ENCODE data around the gene GNPTG.

Gene GNPTG

DNA sequence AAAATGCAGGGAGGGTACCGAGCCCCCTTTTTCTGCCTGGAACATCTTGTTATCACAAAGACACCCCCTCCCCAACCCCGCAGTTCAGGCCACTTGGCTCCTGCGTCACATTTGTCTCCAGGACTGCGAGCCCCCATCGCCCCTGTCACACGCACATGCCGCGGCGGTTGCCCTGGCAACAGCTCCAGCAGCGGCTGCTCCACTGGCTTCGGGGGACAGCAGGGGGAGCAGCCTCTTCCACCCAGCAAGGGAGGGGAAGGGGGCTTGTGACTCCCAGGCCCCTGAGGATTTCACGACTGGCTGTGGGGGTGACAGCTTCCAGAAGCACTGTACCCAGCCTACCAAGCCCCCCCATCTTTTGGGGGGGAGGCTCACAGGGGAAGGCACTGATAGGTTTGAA, 15.7 kb upstream of the GNPTG start:
- Mint-ChIP-seq H3K27me3 (peaks cover 22% of the 10 kb centered on the region), H3K4me3 (no peak overlapping the region), H3K9me3 (no peaks in the 10 kb centered on the region), H3K36me3 (ENCODE audit: low read depth) (no peaks in the 10 kb centered on the region), H3K4me1 (ENCODE audit: low read depth) (peaks cover 14% of the 10 kb centered on the region), H3K27ac (no peak overlapping the region)

DNA sequence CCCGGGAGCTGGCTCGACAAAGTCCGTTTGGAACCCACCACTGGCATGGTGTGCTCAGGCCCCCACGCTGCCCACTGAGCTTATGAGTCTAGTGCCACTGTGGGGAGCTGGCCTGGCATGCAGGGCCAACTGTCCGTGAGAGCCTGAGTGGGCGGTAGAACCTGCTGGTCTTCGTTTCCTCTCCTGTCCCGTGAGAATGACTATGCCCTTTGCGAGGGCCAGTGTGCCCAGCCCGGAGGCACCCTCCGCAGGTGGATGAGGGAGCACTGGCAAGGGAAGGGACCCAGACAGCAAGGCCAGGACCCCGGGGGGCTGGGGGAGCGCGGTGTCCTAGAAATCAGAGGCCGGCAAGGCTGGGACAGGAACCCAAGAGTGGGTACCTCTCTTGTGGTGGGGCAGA, 15.1 kb upstream of the GNPTG start:
- Mint-ChIP-seq H3K4me3 (no peak overlapping the region), H3K27ac (no peak overlapping the region), H3K9me3 (no peaks in the 10 kb centered on the region), H3K36me3 (ENCODE audit: low read depth) (no peaks in the 10 kb centered on the region), H3K4me1 (ENCODE audit: low read depth) (peaks cover 10% of the 10 kb centered on the region), H3K27me3 (peaks cover 18% of the 10 kb centered on the region)

DNA sequence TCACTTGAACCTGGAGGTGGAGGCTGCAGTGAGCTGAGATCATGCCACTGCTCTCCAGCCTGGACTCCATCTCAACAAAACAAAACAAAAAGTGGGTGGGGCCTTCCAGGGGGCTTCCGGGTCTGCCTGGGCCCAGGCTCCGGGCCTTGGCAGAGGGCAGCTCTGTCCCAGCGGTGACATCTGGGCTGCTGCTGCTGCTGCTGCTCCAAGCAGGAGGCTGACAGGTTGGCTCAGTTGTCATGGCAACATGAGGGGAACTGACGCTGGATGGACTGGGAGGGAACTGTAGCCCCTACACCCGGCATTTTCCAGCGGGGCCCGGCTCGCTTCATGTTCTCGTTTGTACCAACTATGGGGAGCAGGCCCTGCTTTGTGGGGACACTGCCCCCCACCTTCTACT, 14.2 kb upstream of the GNPTG start:
- peaks cover 12% of the 10 kb centered on the region for H3K27me3 Mint-ChIP-seq
- H3K36me3 Mint-ChIP-seq (ENCODE audit: low read depth): no peaks in the 10 kb centered on the region
- H3K4me1 Mint-ChIP-seq (ENCODE audit: low read depth): peaks cover 12% of the 10 kb centered on the region
- no peak overlapping the region for H3K27ac Mint-ChIP-seq
- no peaks in the 10 kb centered on the region for H3K9me3 Mint-ChIP-seq
- no peak overlapping the region for H3K4me3 Mint-ChIP-seq

DNA sequence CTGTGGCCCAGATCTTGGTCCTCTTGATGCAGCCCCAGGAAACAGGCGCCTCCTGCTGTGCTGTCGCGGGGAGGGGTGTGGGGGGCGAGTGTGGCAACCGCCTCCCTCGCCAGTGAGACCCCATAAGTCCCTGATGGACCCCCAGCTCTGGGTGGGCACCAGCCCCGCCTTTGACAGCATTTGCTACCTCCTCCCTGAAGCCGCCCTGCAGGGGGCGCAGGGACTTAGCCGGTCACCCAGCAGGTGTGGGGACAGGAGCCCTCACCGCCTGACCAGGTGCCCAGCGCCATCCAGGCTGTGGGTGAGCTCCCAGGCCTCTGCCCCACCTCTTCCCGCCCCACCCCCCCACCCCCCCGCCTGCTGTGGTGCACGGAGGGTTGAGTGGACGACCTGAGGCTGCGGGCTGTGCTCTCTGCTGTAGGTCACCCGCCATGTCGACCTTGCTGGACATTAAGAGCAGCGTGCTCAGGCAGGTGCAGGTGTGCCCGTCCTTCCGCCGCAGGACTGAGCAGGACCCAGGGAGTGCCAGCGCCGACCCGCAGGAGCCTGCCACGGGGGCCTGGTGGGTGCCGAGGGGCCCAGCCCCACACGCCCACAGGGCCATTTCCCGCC, 13.5 kb upstream of the GNPTG start:
- Mint-ChIP-seq H3K4me3 (no peak overlapping the region), H3K27me3 (peaks cover 8% of the 10 kb centered on the region), H3K4me1 (ENCODE audit: low read depth) (peaks cover 16% of the 10 kb centered on the region), H3K36me3 (ENCODE audit: low read depth) (no peaks in the 10 kb centered on the region), H3K27ac (no peak overlapping the region), H3K9me3 (no peaks in the 10 kb centered on the region)

DNA sequence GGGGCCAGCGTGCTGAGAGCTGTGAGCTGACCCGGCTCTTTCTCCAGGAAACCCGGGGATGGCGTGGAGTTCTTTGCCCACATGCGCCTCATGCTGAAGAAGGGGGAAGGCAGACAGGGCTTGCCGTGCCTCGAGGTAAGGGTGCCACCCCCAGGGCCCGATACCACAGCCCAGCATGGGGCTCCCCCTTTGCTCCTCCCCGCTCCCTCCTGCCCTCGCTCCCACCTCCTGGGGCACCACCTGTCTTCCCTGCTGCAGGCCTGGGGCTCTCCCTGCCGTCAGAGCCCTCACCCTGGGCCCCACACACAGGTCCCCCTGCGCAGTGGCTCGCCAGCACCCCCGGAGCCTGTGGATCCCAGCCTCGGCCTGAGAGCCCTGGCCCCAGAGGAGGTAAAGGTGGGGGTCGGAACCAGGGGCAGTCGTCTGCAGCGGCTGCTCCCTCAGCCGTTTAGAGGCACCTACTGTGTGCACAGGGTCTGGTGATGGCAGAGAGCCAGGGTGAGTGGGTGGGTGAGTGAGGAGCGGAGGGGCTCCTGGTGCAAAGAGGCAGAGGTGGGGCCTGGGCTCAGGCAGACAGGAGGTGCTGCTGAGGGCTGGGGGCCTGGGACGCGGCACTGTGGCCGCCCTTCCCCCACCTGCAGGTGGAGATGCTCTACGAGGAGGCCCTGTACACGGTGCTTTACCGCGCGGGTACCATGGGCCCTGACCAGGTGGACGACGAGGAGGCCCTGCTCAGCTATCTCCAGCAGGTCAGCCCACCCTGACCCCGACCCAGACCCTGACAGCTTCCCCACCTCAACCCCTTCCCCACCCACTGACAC, 12.7 kb upstream of the GNPTG start:
- H3K9me3 Mint-ChIP-seq: no peaks in the 10 kb centered on the region
- H3K4me1 Mint-ChIP-seq (ENCODE audit: low read depth): peaks cover 22% of the 10 kb centered on the region
- H3K27me3 Mint-ChIP-seq: peaks cover 8% of the 10 kb centered on the region
- H3K27ac Mint-ChIP-seq: no peak overlapping the region
- H3K36me3 Mint-ChIP-seq (ENCODE audit: low read depth): no peaks in the 10 kb centered on the region
- H3K4me3 Mint-ChIP-seq: no peak overlapping the region

DNA sequence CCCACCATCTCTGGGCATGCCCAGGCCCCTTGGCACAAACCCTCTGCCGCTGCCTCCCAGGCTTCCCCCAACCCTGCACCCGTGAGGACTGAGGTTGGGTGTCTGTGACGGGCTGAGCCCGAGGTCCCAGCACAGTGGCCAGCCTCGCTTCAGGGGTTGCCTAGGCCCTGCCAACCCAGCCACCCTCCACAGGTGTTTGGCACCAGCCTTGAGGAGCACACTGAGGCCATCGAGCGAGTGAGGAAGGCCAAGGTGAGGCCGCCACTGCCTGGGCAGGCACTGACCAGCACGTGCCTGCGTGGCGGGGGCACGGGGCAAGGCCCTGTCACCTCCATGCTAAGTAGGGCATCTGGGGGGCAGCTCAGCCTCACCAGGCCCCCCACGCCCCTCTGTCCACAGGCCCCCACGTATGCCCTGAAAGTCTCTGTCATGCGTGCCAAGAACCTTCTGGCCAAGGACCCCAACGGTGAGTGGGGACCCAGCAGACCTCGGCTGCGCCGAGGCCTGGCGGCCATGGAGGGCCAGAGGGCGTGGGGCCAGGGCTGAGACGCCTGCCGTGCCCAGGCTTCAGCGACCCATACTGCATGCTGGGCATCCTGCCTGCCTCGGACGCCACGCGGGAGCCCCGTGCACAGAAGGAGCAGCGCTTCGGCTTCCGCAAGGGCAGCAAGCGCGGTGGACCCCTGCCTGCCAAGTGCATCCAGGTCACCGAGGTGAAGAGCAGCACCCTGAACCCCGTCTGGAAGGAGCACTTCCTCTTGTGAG, 10.8 kb upstream of the GNPTG start:
- no peak overlapping the region for H3K4me3 Mint-ChIP-seq
- H3K9me3 Mint-ChIP-seq: no peaks in the 10 kb centered on the region
- no peak overlapping the region for H3K27ac Mint-ChIP-seq
- no peaks in the 10 kb centered on the region for H3K36me3 Mint-ChIP-seq (ENCODE audit: low read depth)
- H3K4me1 Mint-ChIP-seq (ENCODE audit: low read depth): peaks cover 25% of the 10 kb centered on the region
- no peaks in the 10 kb centered on the region for H3K27me3 Mint-ChIP-seq

DNA sequence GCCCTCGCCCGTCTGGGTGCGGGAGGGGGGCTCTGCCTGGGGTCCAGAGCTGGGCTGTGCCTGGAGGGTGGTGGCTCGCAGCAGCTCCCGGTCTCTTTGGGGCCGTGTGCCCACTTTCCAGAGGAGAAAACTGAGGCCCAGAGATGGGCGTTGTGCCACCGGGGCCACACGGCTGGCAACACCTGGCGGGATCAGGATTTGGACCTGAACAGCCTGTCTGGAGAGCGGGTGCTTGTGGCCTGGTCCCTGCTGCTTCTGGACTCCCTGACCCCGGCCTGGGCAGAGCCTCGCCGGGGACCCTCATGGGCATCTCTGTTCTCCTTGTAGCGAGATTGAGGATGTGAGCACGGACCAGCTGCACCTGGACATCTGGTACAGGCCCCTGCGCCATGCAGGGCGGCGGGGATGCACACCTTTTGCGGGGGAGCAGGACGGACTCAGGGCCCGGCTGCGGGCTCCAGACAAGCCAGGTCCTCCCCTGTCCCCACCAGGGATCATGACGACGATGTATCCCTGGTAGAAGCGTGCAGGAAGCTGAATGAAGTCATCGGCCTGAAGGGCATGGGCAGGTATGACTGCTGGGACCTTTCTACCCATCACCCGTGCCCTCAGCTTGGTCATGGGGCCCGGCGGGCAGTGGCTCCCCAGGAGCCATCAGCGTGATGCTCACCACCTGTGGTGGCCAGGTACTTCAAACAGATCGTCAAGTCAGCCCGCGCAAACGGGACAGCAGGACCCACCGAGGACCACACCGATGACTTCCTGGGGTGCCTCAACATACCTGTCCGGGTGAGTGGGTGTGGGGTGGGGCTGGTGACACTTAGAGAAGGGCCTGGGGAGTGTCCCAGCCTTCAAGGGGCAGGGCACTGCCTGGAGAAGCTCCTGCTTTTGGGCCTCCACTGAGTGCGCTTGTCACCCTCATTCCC, 10.0 kb upstream of the GNPTG start:
- Mint-ChIP-seq H3K4me1 (ENCODE audit: low read depth) (peaks cover 25% of the 10 kb centered on the region), H3K9me3 (no peaks in the 10 kb centered on the region), H3K36me3 (ENCODE audit: low read depth) (no peaks in the 10 kb centered on the region), H3K27ac (no peak overlapping the region), H3K27me3 (no peaks in the 10 kb centered on the region), H3K4me3 (no peak overlapping the region)

DNA sequence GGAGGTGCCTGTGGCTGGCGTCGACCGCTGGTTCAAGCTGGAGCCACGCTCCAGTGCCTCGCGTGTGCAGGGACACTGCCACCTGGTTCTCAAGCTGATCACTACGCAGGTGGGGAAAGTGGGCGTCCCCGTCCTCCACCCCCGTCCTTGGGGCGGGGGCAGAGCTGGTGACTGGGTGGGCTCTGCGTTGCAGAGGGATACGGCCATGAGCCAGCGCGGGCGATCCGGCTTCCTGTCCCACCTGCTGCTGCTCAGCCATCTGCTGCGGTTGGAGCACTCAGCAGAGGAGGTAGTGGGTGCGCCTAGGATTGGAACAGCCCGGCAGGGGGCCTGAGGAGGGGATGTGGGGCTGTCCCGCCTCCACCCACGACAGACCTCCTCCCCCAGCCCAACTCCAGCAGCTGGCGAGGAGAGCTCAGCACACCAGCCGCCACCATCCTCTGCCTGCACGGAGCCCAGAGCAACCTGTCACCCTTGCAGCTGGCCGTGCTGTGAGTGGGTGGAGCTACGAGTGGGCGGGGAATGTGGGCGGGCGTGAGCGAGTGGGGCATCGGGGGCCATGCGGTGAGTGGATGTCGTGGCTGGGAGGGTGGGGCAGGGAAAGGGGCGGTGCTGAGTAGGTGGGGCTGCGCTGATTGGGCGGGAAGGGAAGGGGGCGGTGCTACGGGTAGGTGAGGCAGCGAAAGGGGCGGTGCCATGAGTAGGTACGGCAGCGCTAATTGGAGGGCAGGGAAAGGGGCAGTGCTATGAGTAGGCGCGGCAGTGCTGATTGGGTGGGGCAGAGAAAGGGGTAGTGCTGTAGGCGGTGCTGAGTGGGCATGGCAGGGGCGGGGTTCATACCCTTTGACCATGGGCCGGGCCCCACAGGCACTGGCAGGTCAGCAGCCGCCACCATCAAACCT, 9.0 kb upstream of the GNPTG start:
- Mint-ChIP-seq H3K4me3 (peak overlapping the region; percentile 37), H3K4me1 (ENCODE audit: low read depth) (peaks cover 25% of the 10 kb centered on the region), H3K27me3 (no peaks in the 10 kb centered on the region), H3K27ac (peak overlapping the region; percentile 71), H3K9me3 (no peaks in the 10 kb centered on the region), H3K36me3 (ENCODE audit: low read depth) (no peaks in the 10 kb centered on the region)

DNA sequence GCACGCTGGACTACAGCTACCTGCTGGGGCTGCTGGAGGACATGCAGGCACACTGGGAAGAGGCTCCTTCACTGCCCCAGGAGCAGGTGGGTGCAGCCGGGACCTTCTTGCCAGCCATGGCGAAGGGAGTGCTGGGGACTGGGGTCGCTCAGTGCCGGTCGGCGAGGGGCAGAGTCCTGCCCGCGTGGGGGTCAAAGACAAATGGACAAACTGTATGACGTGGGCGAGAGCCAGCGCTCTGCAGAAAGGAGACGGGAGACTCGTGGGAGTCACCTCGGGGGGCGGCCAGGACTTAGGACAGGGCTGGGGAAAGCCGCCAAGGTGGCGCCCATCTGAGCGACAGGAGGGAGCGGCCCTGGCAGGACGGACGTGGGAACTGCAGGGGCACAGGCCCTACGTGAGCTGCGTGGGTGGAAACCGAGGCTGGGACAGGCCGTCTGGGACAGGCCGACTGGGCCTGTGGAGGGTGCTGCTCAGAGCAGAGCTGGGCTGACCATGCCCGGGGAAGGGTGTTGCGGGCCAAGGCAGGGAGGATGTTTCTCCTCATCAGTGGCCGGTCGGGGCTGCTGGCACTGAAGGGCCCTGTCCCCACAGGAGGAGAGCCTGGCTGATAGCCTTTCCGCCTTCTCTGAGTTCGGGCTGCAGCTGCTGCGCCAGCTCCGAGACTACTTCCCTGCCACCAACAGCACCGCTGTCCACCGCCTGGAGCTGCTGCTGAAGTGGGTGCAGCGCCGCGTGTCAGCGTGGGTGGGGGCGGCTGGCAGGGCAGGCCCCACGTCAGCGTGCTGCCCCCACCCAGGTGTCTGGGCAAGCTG, 8.1 kb upstream of the GNPTG start:
- no peaks in the 10 kb centered on the region for H3K27me3 Mint-ChIP-seq
- peak overlapping the region; percentile 35 for H3K4me3 Mint-ChIP-seq
- H3K9me3 Mint-ChIP-seq: no peaks in the 10 kb centered on the region
- H3K27ac Mint-ChIP-seq: peak overlapping the region; percentile 71
- no peaks in the 10 kb centered on the region for H3K36me3 Mint-ChIP-seq (ENCODE audit: low read depth)
- peaks cover 25% of the 10 kb centered on the region for H3K4me1 Mint-ChIP-seq (ENCODE audit: low read depth)

DNA sequence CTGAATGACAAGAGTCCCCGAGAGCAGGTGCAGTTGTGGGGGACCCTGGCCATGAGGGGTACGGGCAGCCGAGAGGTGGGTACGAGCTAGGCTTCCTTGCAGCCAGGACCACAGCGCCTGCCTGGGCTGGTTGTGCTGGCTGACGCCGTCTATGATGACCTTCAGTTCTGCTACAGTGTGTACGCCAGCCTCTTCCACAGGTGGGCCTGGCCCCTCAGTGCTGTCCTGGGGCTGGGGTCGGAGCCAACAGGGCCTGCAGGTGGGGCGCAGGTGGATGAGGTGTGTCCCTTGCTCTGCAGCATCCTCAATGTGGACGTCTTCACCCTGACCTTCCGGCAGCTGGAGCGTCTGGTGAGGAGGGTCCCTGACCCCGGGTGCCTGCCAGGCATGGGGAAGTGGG, 7.2 kb upstream of the GNPTG start:
- no peaks in the 10 kb centered on the region for H3K27me3 Mint-ChIP-seq
- no peak overlapping the region for H3K27ac Mint-ChIP-seq

DNA sequence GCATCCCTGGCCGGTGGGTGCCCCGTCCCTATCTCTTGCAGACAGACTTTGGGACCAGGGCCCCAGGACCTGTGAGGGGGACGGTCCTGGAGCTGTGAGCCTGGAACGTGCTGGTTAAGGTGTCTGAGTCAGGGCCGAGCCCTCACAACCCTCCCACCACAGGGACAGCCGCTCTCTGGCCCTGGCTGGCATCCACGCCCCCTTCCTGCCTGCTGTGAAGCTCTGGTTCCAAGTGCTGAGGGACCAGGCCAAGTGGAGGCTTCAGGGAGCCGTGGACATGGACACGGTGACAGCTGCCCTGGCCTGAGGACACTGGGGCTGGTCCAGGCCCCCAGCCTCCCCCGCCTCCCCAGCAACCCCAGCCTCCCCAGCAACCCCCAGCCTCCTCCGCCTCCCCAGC, 6.6 kb upstream of the GNPTG start:
- no peak overlapping the region for H3K4me3 Mint-ChIP-seq
- peaks cover 6% of the 10 kb centered on the region for H3K36me3 Mint-ChIP-seq (ENCODE audit: low read depth)
- peaks cover 26% of the 10 kb centered on the region for H3K4me1 Mint-ChIP-seq (ENCODE audit: low read depth)
- no peak overlapping the region for H3K27ac Mint-ChIP-seq
- no peaks in the 10 kb centered on the region for H3K9me3 Mint-ChIP-seq
- H3K27me3 Mint-ChIP-seq: no peaks in the 10 kb centered on the region

More for the DNA sequence above, 7.2 kb upstream of the GNPTG start:
- H3K4me1 Mint-ChIP-seq (ENCODE audit: low read depth): peaks cover 25% of the 10 kb centered on the region
- H3K4me3 Mint-ChIP-seq: no peak overlapping the region
- peaks cover 5% of the 10 kb centered on the region for H3K36me3 Mint-ChIP-seq (ENCODE audit: low read depth)
- no peaks in the 10 kb centered on the region for H3K9me3 Mint-ChIP-seq

DNA sequence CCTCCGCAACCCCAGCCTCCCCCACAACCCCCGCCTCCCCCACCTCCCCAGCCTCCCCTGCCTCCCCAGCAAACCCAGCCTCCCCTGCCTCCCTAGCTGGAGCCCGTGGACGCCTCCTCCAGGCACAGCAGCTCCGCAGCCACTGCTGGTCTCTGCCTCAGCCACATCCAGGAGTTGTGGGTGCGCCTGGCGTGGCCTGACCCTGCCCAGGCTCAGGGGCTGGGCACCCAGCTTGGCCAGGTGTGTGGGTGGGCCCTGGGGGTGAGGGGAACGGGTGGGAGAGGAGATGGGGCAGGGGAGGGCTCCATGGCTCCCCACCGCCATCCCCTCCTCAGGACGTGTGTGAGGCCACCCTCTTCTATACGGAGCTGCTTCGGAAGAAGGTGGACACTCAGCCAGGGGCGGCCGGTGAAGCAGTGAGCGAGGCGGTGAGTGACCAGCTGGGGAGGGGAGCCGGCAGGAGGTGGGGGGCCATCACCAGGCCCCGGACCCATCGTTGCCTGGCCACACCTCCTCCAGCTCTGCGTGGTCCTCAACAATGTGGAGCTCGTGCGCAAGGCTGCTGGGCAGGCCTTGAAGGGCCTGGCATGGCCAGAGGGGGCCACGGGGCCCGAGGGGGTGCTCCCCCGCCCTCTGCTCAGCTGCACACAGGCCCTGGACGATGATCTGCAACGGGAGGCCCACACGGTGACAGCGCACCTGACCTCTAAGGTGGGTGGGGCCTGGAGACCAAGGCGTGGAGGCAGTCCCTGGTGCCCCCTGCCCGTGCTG, 5.9 kb upstream of the GNPTG start:
- Mint-ChIP-seq H3K9me3 (no peaks in the 10 kb centered on the region), H3K36me3 (ENCODE audit: low read depth) (peaks cover 6% of the 10 kb centered on the region), H3K4me3 (no peak overlapping the region), H3K27ac (no peak overlapping the region), H3K27me3 (no peaks in the 10 kb centered on the region), H3K4me1 (ENCODE audit: low read depth) (peaks cover 34% of the 10 kb centered on the region)
